Nephron (organoid): ENCODE results near the gene APH1A.
"Not testable (repeated sequence)": the region's sequence is repeated elsewhere in the genome, so short reads cannot be mapped to it uniquely, and the experiment has no call there.

ENCODE experiments used
- H3K27ac Mint-ChIP-seq, 3 experiments: 2 replicates each; pipeline ENCODE4 v1.8.0; 2020; ENCODE audit warnings: mixed read lengths in 3 of 3, mild to moderate bottlenecking in 2 of 3, moderate library complexity in 1 of 3
- H3K27me3 Mint-ChIP-seq: 2 replicates; pipeline ENCODE4 v1.8.0; 2021; ENCODE audit warnings: low read depth, mild to moderate bottlenecking, moderate library complexity, mixed read lengths
- H3K36me3 Mint-ChIP-seq: 2 replicates; pipeline ENCODE4 v1.8.0; 2020; ENCODE audit warnings: low read depth, mixed read lengths
- H3K4me1 Mint-ChIP-seq: 2 replicates; pipeline ENCODE4 v1.8.0; 2020; ENCODE audit warnings: mixed read lengths
- H3K4me3 Mint-ChIP-seq, 3 experiments: 2 replicates each; pipeline ENCODE4 v1.8.0; 2020; ENCODE audit warnings: mild to moderate bottlenecking in 3 of 3, mixed read lengths in 3 of 3, moderate library complexity in 2 of 3
- H3K9me3 Mint-ChIP-seq: 2 replicates; pipeline ENCODE4 v1.8.0; 2020; ENCODE audit warnings: mixed read lengths
- TF ChIP-seq, protein P1 (sequence below), 3 experiments: fragments of 200-600 bp; sonication (generic); IDR thresholded peaks; one replicate each; pipeline ENCODE4 v1.5.0; 2021; ENCODE audit warnings: antibody characterized with exemption in 3 of 3; ENCODE audit not compliant: unreplicated experiment in 3 of 3

APH1A gene

DNA sequence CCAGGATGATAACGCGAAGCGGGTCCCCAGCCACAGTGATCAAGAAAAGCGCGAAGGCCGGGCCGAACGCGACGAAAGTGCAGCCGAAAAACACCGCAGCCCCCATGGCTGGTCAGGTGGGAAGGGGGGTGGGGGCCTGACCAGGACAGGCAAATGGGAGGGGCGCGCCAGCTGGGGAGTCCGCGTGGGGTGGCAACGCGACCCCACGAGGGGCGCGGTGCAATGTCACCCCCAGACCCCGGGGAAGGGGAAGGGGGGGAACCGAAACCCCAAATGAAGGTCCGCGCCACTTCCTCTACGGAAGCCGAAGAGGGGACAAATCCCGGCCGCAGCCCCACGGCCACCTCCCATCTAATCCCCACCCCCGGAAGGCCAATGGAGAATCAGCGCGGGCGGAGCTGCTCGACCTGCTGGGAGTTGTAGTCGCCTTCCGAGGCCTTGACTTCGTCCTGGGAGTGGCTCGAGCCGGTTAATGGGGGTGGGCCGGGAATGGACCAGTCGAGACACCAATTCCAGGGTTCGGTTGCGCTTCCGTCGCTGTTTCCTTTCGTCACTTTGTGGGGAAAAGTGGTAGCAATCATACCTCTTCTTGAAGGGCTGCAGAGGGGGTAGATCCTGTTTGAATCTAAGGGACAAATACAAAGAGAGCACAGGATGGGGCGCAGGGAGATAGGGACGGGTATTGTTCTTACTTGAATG, at the start of gene APH1A:
APH1A (minus strand) TSS at position 312 of the 699 bp plus-strand sequence; CDS start at position 106, 206 bp downstream.
- TF ChIP-seq, protein P1, sequence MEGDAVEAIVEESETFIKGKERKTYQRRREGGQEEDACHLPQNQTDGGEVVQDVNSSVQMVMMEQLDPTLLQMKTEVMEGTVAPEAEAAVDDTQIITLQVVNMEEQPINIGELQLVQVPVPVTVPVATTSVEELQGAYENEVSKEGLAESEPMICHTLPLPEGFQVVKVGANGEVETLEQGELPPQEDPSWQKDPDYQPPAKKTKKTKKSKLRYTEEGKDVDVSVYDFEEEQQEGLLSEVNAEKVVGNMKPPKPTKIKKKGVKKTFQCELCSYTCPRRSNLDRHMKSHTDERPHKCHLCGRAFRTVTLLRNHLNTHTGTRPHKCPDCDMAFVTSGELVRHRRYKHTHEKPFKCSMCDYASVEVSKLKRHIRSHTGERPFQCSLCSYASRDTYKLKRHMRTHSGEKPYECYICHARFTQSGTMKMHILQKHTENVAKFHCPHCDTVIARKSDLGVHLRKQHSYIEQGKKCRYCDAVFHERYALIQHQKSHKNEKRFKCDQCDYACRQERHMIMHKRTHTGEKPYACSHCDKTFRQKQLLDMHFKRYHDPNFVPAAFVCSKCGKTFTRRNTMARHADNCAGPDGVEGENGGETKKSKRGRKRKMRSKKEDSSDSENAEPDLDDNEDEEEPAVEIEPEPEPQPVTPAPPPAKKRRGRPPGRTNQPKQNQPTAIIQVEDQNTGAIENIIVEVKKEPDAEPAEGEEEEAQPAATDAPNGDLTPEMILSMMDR (IDR thresholded peaks at IDR 0.05; ENCODE audit: unreplicated experiment in 3 of 3) = no peak
- H3K36me3 Mint-ChIP-seq = peaks cover 25% of the 10 kb centered on the region
- H3K4me1 Mint-ChIP-seq = peaks cover 45% of the 10 kb centered on the region
- H3K27ac Mint-ChIP-seq = peak within 1 kb of the TSS; percentile 94 to 97 (median 97)
- peak within 1 kb of the TSS; percentile 89 to 100 (median 92) for H3K4me3 Mint-ChIP-seq
- no peaks in the 10 kb centered on the region for H3K27me3 Mint-ChIP-seq
- H3K9me3 Mint-ChIP-seq = no peaks in the 10 kb centered on the region

DNA sequence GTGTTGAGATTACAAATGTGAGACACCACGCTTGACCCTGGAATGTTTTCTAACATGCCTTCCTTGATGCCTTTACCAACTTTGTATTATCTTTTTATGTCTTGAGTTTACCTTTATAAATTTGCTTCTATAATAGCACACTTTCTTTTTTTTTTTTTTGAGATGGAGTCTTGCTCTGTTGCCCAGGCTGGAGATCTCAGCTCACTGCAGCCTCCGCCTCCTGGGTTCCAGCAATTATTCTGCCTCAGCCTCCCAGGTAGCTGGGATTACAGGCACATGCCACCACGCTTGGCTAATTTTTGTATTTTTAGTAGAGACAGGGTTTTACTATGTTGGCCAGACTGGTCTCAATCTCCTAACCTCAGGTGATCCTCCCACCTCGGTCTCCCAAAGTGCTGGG, 45.9 kb upstream of the APH1A start:
- H3K4me3 Mint-ChIP-seq, H3K9me3 Mint-ChIP-seq, H3K27me3 Mint-ChIP-seq, H3K36me3 Mint-ChIP-seq, H3K27ac Mint-ChIP-seq: not testable (repeated sequence)
- peaks cover 11% of the 10 kb centered on the region for H3K4me1 Mint-ChIP-seq

DNA sequence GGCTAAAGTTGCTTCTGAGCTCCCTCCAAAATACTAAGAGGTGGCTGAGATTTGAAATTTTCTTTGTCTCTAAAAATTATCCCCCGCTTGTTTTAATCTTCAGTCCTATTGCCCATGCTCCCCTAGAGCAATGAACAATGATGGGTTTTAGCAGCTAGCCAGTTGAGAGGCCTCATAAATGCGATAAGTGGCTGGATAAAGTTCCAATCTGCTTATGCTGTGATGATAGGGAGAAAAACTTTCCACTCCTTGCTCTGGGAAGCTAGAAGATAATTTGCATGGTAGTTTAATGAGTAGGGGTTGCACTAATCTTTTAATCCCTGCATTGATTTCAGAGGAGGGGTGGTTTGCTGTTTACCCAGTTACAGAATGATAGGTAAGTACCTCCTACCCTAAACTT, 42.9 kb upstream of the APH1A start:
- peaks cover 20% of the 10 kb centered on the region for H3K36me3 Mint-ChIP-seq
- H3K4me3 Mint-ChIP-seq = no peak overlapping the region
- H3K9me3 Mint-ChIP-seq = no peaks in the 10 kb centered on the region
- H3K27me3 Mint-ChIP-seq = peaks cover 5% of the 10 kb centered on the region
- TF ChIP-seq, protein P1 (IDR thresholded peaks at IDR 0.05; ENCODE audit: unreplicated experiment in 3 of 3) = no peak
- H3K27ac Mint-ChIP-seq = no peak overlapping the region
- H3K4me1 Mint-ChIP-seq = peaks cover 14% of the 10 kb centered on the region

DNA sequence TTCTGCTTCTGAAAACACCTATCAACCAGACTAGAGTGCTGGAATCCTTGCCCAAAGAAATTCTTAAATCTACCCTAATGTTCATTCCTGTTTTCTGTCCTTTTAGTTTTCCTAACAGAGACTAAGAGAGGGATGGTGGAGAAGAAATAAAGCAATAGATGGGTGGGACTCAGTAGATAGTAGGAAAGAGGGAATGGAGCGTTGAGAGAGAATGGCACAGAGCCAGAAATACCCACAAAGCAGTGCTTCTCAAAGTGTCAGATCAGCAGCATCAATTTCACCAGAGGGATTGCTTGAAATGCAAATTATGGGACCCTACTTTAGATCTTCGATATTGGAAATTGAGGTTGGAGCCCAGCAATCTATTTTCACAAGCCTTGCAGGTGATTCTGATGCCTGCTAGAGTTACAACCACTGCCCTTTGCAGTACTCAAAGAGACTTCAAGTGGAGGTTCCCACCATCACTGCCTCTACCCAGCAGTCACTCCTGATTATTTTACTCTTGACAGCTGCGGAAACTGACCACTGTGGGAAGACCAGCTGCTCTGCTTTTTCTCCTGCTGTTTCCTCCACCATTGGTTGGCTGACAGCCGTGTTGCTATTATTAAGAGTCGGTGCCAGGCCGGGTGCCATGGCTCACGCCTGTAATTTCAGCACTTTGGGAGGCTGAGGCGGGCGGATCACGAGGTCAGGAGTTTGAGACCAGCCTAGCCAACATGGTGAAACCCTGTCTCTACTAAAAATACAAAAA, 41.1 kb upstream of the APH1A start:
- TF ChIP-seq, protein P1 (IDR thresholded peaks at IDR 0.05; ENCODE audit: unreplicated experiment in 3 of 3) = no peak
- peaks cover 5% of the 10 kb centered on the region for H3K27me3 Mint-ChIP-seq
- peak overlapping the region in 2 of 3 experiments; percentile 25 to 29 for H3K27ac Mint-ChIP-seq
- H3K4me3 Mint-ChIP-seq = no peak overlapping the region
- H3K9me3 Mint-ChIP-seq = no peaks in the 10 kb centered on the region
- peaks cover 33% of the 10 kb centered on the region for H3K36me3 Mint-ChIP-seq
- H3K4me1 Mint-ChIP-seq = peaks cover 14% of the 10 kb centered on the region

DNA sequence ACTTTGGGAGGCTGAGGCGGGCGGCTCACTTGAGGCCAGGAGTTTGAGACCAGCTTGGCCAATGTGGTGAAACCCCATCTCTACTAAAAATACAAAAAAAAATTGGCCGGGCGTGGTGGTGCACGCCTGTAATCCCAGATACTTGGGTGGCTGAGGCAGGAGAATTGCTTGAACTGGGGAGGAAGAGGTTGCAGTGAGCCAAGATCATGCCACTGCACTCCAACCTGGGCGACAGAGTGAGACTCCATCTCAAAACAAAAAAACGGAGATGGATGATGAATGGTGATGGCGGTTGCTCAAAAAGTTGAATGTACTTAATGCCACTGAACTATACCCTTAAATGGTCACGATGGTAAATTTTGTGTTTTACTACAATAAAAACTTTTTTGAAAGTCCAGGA, 39.8 kb upstream of the APH1A start:
- H3K9me3 Mint-ChIP-seq, H3K27ac Mint-ChIP-seq, H3K4me1 Mint-ChIP-seq, H3K4me3 Mint-ChIP-seq, H3K27me3 Mint-ChIP-seq: not testable (repeated sequence)
- peaks cover 34% of the 10 kb centered on the region for H3K36me3 Mint-ChIP-seq

DNA sequence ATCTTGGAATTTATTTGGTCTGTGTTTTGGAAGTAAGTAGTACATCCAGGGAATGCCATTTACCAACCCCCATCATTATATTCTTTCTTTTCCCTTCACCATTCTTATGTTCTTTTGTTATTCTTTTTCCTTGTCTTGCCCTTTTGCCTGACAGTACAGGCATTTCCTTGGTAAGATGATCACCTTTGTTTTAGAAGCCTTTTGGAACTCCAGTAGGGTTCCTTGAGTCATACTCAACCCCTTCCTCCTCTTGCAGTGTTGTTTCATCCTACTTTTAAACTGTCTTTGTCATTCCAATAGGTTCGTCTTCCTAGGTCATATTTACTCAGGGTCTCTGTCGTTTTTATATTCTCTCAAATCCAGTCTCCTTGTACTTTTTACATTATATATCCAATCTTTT, 34.1 kb upstream of the APH1A start:
- H3K4me1 Mint-ChIP-seq = no peaks in the 10 kb centered on the region
- TF ChIP-seq, protein P1 (IDR thresholded peaks at IDR 0.05; ENCODE audit: unreplicated experiment in 3 of 3) = no peak
- H3K9me3 Mint-ChIP-seq = no peaks in the 10 kb centered on the region
- H3K27ac Mint-ChIP-seq = no peak overlapping the region
- H3K4me3 Mint-ChIP-seq = no peak overlapping the region
- peaks cover 58% of the 10 kb centered on the region for H3K36me3 Mint-ChIP-seq
- H3K27me3 Mint-ChIP-seq = no peaks in the 10 kb centered on the region

DNA sequence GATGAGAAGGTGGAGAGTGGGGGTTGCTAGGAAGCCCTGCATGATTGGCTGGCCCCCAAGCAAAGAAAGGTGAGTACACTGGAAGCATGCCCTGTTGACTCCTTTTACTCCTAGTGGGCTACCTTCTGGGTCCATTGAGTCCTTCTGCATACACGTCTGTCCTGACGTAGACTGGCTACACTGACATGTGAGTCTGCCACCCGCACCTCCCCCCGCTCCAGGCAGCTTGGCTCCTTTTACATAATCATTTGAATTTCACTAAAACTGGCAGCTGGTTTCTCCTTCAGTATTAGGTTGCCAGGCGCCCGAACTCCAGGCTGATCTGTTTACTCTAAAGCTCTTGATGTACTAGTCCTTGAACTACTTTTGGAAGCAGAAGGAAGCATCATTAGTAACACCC, 33.5 kb upstream of the APH1A start:
- Mint-ChIP-seq H3K36me3 (peaks cover 60% of the 10 kb centered on the region), H3K27ac (no peak overlapping the region), H3K4me1 (no peaks in the 10 kb centered on the region), H3K27me3 (no peaks in the 10 kb centered on the region), H3K9me3 (no peaks in the 10 kb centered on the region), H3K4me3 (no peak overlapping the region)
- TF ChIP-seq, protein P1 (IDR thresholded peaks at IDR 0.05; ENCODE audit: unreplicated experiment in 3 of 3) = no peak
